Activated T-cell treated with anti-CD3 and anti-CD28 coated beads, Interleukin-2, amount 50 U/mL, for 4 hours (primary cell): Measurements from ENCODE around the gene KCTD19. TPM values are rescaled to one million over a fixed set of nuclear protein-coding genes. Genes with fewer than 3 reads are reported as not detected.

Experiments used
- ATAC-seq, 2 donors: fragments of 200-7000 bp; cut with Tn5 transposase; one replicate each; pipeline ENCODE4 v1.10.0; 2021
- DNase-seq: peaks from one replicate; pipeline ENCODE4 v3.0.0-alpha.2; 2020
- H3K27me3 Mint-ChIP-seq: one replicate; pipeline ENCODE4 v1.8.0; 2021; ENCODE audit warnings: low read depth, mixed read lengths
- H3K36me3 Mint-ChIP-seq: one replicate; pipeline ENCODE4 v1.8.0; 2022; ENCODE audit warnings: mixed read lengths; ENCODE audit not compliant: insufficient read depth
- H3K4me1 Mint-ChIP-seq: one replicate; pipeline ENCODE4 v1.8.0; 2021; ENCODE audit warnings: low read depth, mixed read lengths
- H3K4me3 Mint-ChIP-seq: one replicate; pipeline ENCODE4 v1.8.0; 2021; ENCODE audit warnings: mild to moderate bottlenecking, moderate library complexity, mixed read lengths
- H3K9me3 Mint-ChIP-seq: one replicate; pipeline ENCODE4 v1.8.0; 2021; ENCODE audit warnings: mixed read lengths
- total RNA-seq, 3 donors: library from RNA; stranded (reverse); gene quantifications; one replicate each; pipeline ENCODE4 v1.2.1, GENCODE V29; 2021

The KCTD19 gene
- total RNA-seq, 3 donors from 2014 or later, result 0.16 to 0.66 TPM; not detected in 1

DNA sequence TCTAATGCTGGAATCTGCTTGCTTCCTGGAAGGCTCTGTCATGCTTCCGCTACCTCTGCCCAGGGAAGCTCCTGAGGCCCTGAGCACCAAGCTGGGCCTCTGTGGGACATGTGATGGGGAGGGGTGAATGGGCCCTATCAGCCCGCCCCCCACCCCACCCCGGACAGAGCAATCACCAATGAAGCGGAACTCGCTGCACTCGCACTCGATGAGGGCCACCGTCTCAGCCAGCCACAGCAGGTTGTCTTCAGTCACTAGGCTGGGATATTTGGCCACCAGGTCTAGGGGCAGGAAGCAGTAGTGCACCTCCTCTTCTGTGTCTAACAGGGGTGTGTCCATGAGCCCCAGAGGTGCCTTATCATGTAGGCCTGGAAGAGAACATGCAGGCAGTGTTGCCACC lies 23.6 kb downstream of the KCTD19 start:
- no peaks in the 10 kb centered on the region for H3K4me1 Mint-ChIP-seq
- H3K9me3 Mint-ChIP-seq, result no peaks in the 10 kb centered on the region
- no peaks in the 10 kb centered on the region for H3K36me3 Mint-ChIP-seq
- DNase-seq (no peak), ATAC-seq (peak; percentile 43 to 48)
- no peak overlapping the region for H3K4me3 Mint-ChIP-seq
- no peaks in the 10 kb centered on the region for H3K27me3 Mint-ChIP-seq

DNA sequence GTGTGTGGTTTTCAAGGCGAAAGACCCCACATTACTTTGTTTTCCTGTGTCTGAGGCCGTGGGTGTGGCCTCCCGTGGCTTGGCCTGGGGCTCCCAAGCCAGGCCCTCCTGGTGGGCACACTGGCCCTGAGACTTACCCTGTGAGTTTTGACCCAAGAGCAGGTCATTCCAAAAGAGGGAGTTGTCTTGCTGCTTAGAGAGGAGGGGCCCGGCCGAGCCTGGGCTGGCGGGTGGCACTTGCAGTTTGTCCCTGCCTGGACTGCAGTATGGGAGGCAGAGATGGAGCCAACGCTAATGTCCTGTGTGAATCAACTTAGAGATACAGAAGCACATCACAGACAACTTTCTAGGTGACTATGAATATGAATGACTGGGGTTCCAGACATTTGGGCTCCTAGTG lies 24.5 kb downstream of the KCTD19 start:
- no peak for ATAC-seq
- no peaks in the 10 kb centered on the region for H3K4me1 Mint-ChIP-seq
- H3K27me3 Mint-ChIP-seq, result peaks cover 4% of the 10 kb centered on the region
- no peaks in the 10 kb centered on the region for H3K9me3 Mint-ChIP-seq
- no peak for DNase-seq
- H3K36me3 Mint-ChIP-seq, result no peaks in the 10 kb centered on the region
- no peak overlapping the region for H3K4me3 Mint-ChIP-seq

DNA sequence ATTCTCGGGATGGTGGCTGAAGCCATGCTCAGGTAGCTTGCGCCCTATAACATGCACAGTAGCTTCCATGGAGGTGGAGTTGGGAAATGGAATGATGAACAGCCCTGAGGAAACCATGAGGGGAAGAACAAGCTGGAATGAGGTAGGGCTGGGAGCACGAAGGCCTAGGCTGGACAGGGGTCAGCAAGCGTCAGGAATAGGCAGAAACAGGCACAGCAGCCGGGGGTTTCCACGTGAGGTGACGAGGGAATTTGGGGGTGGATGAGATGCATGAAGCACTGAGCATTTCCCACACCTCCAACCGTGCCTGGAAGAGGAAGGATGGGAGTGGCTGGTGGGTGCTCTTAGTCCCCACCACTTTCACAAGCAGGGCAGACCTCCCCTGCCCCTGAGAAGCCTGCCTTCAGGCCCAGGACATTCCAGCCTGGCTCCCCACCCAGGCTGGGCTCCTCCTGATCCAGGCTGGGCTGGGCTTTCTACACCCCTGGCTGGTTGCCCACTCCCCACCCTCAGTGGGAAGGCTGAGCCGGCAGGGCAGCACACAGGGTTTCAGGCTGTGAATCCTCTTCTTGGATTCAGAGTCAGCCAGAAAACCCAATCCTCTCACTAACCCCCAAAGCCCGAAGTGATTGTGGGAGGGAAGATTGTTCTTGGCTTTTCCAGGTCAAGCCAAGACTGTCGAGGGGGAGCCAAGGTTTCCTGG lies 25.3 kb downstream of the KCTD19 start:
- Mint-ChIP-seq H3K9me3 (no peaks in the 10 kb centered on the region), H3K4me1 (no peaks in the 10 kb centered on the region), H3K4me3 (no peak overlapping the region), H3K27me3 (peaks cover 4% of the 10 kb centered on the region), H3K36me3 (no peaks in the 10 kb centered on the region)
- DNase-seq (no peak), ATAC-seq (no peak)

DNA sequence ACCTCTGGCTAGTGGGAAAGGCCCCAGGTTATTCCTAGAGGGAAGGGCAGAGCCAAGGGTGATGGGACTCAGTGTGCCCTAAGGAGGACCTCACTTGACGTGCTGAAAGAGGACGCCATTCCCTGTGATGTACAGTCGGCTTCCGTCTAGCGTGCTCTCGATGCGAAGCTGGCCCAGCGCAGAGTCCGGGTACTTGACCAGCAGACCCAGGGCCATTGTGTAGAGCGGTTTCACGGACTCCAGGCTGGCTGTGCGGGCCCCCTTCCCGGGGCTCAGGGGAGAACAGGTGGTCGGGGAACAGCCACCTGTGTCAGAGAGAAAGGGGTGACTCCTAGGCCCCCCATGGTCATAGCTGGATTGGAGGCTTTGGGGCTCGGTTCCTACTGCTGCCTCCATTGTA lies 27.3 kb downstream of the KCTD19 start:
- no peak overlapping the region for H3K4me3 Mint-ChIP-seq
- peaks cover 4% of the 10 kb centered on the region for H3K27me3 Mint-ChIP-seq
- no peaks in the 10 kb centered on the region for H3K4me1 Mint-ChIP-seq
- DNase-seq (no peak), ATAC-seq (no peak)
- H3K9me3 Mint-ChIP-seq, result no peaks in the 10 kb centered on the region
- no peaks in the 10 kb centered on the region for H3K36me3 Mint-ChIP-seq

DNA sequence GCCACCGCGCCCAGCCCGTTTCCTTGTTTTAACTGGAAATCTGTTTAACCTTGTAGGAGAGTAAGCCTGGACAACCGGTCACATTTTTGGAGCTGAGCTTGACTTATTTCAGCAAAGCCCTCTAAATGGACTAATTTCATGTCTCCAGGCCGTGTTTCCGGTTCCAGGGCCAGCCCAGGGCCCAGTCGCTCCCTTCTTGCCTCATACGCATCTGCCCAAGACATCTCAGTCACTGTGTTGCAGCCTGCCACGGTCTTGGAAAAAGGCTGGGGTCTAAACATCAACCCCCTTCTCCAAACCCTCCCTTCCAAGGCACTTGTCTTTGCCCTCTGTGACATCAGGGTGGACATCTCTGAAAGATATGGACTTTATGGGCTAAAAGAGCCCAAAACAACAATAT lies 28.3 kb downstream of the KCTD19 start:
- Mint-ChIP-seq H3K4me3 (no peak overlapping the region), H3K4me1 (no peaks in the 10 kb centered on the region), H3K9me3 (no peaks in the 10 kb centered on the region), H3K36me3 (no peaks in the 10 kb centered on the region), H3K27me3 (peaks cover 4% of the 10 kb centered on the region)
- ATAC-seq (no peak), DNase-seq (no peak)

DNA sequence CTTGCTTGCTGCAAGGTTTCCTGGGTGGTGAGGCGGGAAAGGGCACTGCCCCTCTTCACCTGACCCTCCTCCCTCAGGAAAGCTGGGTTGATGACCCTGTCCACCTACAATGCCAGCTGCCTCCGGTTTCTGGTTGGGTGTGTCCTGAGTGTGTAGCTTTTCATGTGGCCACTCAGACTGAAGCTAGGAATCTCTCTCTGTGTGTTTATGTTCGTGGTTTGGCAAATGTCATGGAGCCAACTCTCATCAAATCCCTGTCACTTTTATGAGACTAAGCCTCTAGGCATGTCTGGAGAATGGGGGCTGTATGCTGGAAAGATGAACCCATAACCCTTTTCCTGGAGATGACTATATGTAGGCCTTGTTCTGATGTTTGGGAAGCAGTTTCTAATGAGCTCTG lies 30.1 kb downstream of the KCTD19 start:
- H3K27me3 Mint-ChIP-seq, result peaks cover 4% of the 10 kb centered on the region
- H3K36me3 Mint-ChIP-seq, result no peaks in the 10 kb centered on the region
- no peaks in the 10 kb centered on the region for H3K9me3 Mint-ChIP-seq
- DNase-seq (no peak), ATAC-seq (no peak)
- no peaks in the 10 kb centered on the region for H3K4me1 Mint-ChIP-seq
- H3K4me3 Mint-ChIP-seq, result no peak overlapping the region

DNA sequence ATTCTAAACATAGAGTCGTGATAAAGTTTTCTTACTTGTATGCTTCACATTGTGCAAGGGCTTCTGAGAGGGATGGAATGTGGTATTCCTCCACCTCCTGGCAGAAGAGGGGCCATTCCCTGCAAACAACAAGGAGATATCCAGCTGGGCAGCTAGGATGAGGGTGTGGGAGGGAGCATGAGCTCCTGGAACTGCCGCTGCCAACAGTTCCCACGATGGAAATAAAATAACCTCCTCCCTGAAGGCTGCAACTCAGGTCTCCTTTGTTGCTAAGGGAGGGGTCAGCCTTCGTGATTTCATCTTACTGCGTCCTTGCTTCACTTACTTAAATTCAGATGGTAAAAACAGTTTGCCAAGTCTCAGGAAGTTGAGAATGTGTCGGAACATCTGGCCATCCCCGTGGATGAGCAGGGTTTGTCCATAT lies 31.6 kb downstream of the KCTD19 start:
- H3K27me3 Mint-ChIP-seq, result peaks cover 4% of the 10 kb centered on the region
- no peaks in the 10 kb centered on the region for H3K4me1 Mint-ChIP-seq
- H3K36me3 Mint-ChIP-seq, result no peaks in the 10 kb centered on the region
- ATAC-seq, result no peak
- no peak overlapping the region for H3K4me3 Mint-ChIP-seq
- H3K9me3 Mint-ChIP-seq, result no peaks in the 10 kb centered on the region
- DNase-seq, result no peak

DNA sequence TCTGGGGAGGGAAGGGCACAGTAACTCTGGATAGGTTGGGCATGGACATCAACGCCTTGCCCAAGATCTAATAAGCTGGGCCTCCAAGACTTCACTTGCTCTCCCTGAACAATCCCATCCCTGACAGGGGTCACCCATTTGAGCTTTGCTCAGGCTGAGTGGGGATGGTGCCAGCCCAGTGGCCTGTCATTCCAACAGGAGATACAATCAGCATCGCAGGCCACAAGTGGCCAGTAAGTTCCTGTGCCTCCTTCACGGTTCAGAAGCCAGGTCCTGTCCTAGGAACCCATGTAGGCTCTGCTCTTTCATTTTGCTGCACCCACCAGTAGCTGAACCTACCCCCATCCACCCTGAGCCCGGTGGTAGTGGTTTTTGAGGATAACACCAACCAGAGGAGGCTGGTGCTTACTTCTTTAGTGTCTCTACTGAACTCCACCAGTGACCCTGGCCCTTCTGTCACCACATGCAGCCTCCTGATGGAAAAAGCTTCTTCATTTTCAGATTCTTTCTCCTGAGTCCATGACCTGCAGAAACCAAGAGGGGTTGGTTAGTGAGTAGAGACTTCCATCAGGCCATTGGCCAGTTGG lies 32.3 kb downstream of the KCTD19 start:
- Mint-ChIP-seq H3K4me1 (peaks cover 6% of the 10 kb centered on the region), H3K4me3 (no peak overlapping the region), H3K36me3 (no peaks in the 10 kb centered on the region), H3K9me3 (no peaks in the 10 kb centered on the region), H3K27me3 (peaks cover 4% of the 10 kb centered on the region)
- ATAC-seq (no peak), DNase-seq (no peak)

DNA sequence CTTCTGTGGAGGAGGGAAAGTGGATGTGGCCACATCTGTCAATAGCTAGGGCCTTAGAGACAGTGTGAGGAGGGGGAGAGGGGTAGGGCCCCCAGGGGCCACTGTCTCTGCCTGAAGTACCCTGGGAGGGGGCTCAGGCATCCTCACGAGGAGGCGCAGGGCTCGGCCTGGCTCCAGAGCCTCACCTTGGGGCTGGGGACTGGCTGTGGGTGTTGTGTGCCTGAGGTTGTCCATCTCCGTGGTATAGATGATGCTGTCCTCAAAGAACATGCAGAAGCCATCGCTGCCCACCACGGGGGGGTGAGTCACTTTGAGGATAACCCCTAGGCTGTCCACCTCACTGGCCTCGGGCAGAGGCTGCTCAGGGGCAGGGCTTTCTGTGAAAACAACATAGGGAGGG lies 35.1 kb downstream of the KCTD19 start:
- H3K9me3 Mint-ChIP-seq, result no peaks in the 10 kb centered on the region
- H3K4me1 Mint-ChIP-seq, result peaks cover 6% of the 10 kb centered on the region
- no peaks in the 10 kb centered on the region for H3K36me3 Mint-ChIP-seq
- no peaks in the 10 kb centered on the region for H3K27me3 Mint-ChIP-seq
- no peak for ATAC-seq
- no peak for DNase-seq
- H3K4me3 Mint-ChIP-seq, result no peak overlapping the region

DNA sequence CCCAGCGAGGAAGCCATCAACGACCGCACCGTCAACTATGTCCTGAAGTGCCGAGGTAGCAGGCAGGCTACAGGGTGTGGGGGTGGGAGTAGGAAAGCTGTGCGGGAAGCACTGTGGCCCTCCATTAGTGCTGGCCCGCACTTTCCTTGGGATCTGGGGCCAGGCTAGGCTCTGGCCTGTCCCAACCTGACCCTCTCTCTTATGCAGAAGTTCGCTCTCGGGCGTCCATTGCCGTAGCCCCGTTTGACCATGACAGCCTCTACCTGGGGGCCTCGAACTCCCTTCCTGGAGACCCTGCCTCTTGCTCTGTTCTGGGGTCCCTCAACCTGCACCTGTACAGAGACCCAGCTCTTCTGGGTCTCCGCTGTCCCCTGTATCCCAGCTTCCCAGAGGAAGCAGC lies 38.6 kb downstream of the KCTD19 start:
- ATAC-seq (no peak), DNase-seq (no peak)
- no peak overlapping the region for H3K4me3 Mint-ChIP-seq
- peaks cover 6% of the 10 kb centered on the region for H3K4me1 Mint-ChIP-seq
- H3K9me3 Mint-ChIP-seq, result no peaks in the 10 kb centered on the region
- no peaks in the 10 kb centered on the region for H3K27me3 Mint-ChIP-seq
- peaks cover 8% of the 10 kb centered on the region for H3K36me3 Mint-ChIP-seq

DNA sequence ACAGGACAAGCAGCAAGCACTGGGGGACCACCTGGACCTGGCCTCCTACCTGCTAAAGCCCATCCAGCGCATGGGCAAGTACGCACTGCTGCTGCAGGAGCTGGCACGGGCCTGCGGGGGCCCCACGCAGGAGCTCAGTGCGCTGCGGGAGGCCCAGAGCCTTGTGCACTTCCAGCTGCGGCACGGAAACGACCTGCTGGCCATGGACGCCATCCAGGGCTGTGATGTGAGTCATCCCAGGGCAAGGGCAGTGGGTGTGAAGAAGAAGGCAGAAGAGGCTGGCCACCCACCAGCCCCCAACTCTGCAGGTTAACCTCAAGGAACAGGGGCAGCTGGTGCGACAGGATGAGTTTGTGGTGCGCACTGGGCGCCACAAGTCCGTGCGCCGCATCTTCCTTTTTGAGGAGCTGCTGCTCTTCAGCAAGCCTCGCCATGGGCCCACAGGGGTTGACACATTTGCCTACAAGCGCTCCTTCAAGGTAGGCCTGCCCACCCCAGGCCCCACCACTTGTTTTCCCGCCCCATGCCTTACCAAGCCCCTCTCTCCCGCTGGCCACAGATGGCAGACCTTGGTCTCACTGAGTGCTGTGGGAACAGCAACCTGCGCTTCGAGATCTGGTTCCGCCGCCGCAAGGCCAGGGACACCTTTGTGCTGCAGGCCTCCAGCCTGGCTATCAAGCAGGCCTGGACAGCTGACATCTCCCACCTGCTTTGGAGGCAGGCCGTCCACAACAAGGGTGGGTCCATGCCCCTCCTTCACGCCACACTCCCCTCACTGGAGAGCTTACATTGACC lies 39.9 kb downstream of the KCTD19 start:
- Mint-ChIP-seq H3K36me3 (peaks cover 13% of the 10 kb centered on the region), H3K4me1 (peaks cover 6% of the 10 kb centered on the region), H3K4me3 (no peak overlapping the region), H3K27me3 (no peaks in the 10 kb centered on the region), H3K9me3 (no peaks in the 10 kb centered on the region)
- no peak for ATAC-seq
- DNase-seq, result no peak

DNA sequence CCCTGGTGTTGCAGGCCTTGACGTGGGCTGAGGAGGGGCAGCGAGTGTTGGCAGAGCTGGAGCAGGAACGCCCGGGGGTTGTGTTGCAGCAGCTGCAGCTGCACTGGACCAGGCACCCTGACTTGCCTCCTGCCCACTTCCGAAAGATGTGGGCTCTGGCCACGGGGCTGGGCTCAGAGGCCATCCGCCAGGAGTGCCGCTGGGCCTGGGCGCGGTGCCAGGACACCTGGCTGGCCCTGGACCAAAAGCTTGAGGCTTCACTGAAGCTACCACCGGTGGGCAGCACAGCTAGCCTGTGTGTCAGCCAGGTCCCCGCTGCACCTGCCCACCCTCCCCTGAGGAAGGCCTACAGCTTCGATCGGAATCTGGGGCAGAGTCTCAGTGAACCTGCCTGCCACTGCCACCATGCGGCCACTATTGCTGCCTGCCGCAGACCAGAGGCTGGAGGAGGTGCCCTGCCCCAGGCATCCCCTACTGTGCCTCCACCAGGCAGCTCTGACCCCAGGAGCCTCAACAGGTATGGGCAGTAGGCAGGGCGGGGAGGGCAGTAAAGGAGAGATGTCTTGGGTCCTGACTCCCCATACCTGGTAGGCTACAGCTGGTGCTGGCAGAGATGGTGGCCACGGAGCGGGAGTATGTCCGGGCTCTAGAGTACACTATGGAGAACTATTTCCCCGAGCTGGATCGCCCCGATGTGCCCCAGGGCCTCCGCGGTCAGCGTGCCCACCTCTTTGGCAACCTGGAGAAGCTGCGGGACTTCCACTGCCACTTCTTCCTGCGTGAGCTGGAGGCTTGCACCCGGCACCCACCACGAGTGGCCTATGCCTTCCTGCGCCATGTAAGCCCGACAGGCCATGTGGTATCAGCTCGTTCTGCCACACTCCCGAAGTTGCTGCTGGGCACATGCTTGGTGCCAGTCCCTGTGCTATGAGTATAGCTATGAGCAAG lies 41.6 kb downstream of the KCTD19 start:
- Mint-ChIP-seq H3K4me1 (peaks cover 8% of the 10 kb centered on the region), H3K4me3 (no peak overlapping the region), H3K36me3 (peaks cover 13% of the 10 kb centered on the region), H3K9me3 (no peaks in the 10 kb centered on the region), H3K27me3 (no peaks in the 10 kb centered on the region)
- ATAC-seq (no peak), DNase-seq (no peak)

DNA sequence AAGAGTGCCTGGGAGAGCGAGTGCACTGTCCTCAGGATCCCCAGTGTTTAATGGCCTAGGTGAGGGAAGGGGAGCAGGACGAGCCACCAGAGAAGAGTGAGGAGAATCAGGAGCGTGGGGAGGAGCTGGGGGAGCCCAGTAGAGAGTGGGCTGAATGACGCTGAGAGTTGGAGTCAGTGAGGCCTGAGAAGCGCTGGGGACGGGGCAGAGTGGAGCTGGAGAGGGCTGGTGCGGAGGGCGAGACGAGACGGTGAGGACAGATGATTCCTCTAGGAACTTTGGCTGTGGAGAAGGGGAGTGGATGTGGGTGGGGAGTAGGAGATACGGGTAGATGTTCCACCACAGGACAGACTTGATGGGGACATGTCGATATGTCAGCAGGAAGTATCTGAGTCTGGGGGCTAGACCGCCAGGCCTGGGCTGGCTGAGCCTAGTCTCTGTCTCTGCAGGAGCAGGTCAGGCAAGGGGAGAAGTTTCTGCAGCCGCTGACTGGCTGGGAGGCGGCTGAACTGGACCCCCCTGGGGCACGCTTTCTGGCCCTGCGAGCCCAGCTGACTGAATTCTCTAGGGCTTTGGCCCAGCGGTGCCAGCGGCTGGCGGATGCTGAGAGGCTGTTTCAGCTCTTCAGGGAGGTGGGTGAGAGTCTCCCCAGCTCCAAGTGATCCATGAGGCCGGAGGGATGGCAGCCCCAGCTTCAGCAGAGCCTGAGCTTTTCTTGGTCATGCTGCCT lies 42.5 kb downstream of the KCTD19 start:
- Mint-ChIP-seq H3K27me3 (no peaks in the 10 kb centered on the region), H3K9me3 (no peaks in the 10 kb centered on the region), H3K4me1 (peaks cover 2% of the 10 kb centered on the region), H3K4me3 (no peak overlapping the region), H3K36me3 (peaks cover 13% of the 10 kb centered on the region)
- DNase-seq (no peak), ATAC-seq (no peak)
